Tibial artery (tissue), 4 donors: Measurements from ENCODE around the gene MASTL.

Experiments
- DNase-seq, 2 donors: peaks; one replicate each; pipeline ENCODE4 v3.0.0-alpha.2; 2019
- H3K27ac ChIP-seq, 2 donors: fragments of 200-600 bp; sonication (generic) in 1 of 2; 1 replicate in 1 of 2; 2 replicates in 1 of 2; pipeline ENCODE4 v1.5.1; 2018 to 2019; ENCODE audit warnings: mild to moderate bottlenecking in 1 of 2
- H3K27me3 ChIP-seq, 2 donors: fragments of 200-600 bp; sonication (generic) in 1 of 2; one replicate each; pipeline versions ENCODE4 v1.5.1 to v1.6.0; 2016 to 2019
- H3K36me3 ChIP-seq, 3 donors: fragments of 200-600 bp; sonication (generic) in 2 of 3; one replicate each; pipeline ENCODE4 v1.5.1; 2016 to 2019; ENCODE audit warnings: mild to moderate bottlenecking in 2 of 3
- H3K4me1 ChIP-seq, 4 donors: fragments of 200-600 bp; sonication (generic) in 2 of 4; 1 replicate in 3 of 4; 2 replicates in 1 of 4; pipeline ENCODE4 v1.5.1; 2016 to 2019
- H3K4me3 ChIP-seq, 2 donors: fragments of 200-600 bp; sonication (generic) in 1 of 2; 1 replicate in 1 of 2; 2 replicates in 1 of 2; pipeline ENCODE4 v1.5.1; 2018 to 2019; ENCODE audit warnings: mild to moderate bottlenecking in 2 of 2
- H3K9me3 ChIP-seq, 3 donors: fragments of 200-600 bp; sonication (generic) in 1 of 3; one replicate each; pipeline ENCODE4 v1.5.1; 2016 to 2019
- CTCF ChIP-seq, 2 experiments: fragments of 200-600 bp in 1 of 2; fragments of 450-650 bp in 1 of 2; IDR thresholded peaks; one replicate each; pipeline ENCODE4 v1.5.1; 2017 to 2019; ENCODE audit warnings: antibody characterized with exemption in 2 of 2, mild to moderate bottlenecking in 1 of 2, moderate library complexity in 1 of 2
- intact Hi-C: fragments of 100-400 bp; cut with DNase I; formaldehyde crosslinking; loops from one replicate; pipeline ENCODE4 v1.15.0; 2023; ENCODE audit warnings: low total_unique reads

The MASTL gene

GRCh38 chr10:27207350-27207749 lies 52.2 kb downstream of the MASTL start:
- Histone ChIP-seq H3K9me3 (no peaks in the 10 kb centered on the region), H3K4me1 (no peaks in the 10 kb centered on the region), H3K36me3 (peaks cover 68 to 98% (median 93%) of the 10 kb centered on the region in 3 donors), H3K27ac (no peak overlapping the region), H3K4me3 (no peak overlapping the region), H3K27me3 (no peaks in the 10 kb centered on the region)
- no peak for TF ChIP-seq CTCF (IDR thresholded peaks at IDR 0.05)
- intact Hi-C loops = no loop called here
- no peak for DNase-seq

GRCh38 chr10:27223964-27224363 lies 68.8 kb downstream of the MASTL start:
- peaks cover 23 to 60% (median 39%) of the 10 kb centered on the region in 3 donors for H3K36me3 ChIP-seq

GRCh38 chr10:27225011-27225590 lies 69.9 kb downstream of the MASTL start:
- TF ChIP-seq CTCF (IDR thresholded peaks at IDR 0.05) = no peak
- intact Hi-C loops = loop anchor here (5.0 kb wide), 1 partner anchor 132 kb away; no protein-coding TSS in a partner anchor

More at GRCh38 chr10:27223964-27224363, 68.8 kb downstream of the MASTL start:
- TF ChIP-seq CTCF (IDR thresholded peaks at IDR 0.05) = peak; percentile 29 to 53
- no peaks in the 10 kb centered on the region for H3K4me1 ChIP-seq
- no peak overlapping the region for H3K27ac ChIP-seq
- intact Hi-C loops = no loop called here
- peak in 1 of 2 donors; percentile 34 for DNase-seq
- no peak overlapping the region for H3K4me3 ChIP-seq
- no peaks in the 10 kb centered on the region for H3K27me3 ChIP-seq
- H3K9me3 ChIP-seq = no peaks in the 10 kb centered on the region

GRCh38 chr10:27225642-27226257 lies 70.6 kb downstream of the MASTL start:
- H3K4me3 ChIP-seq = no peak overlapping the region
- H3K27me3 ChIP-seq = no peaks in the 10 kb centered on the region
- DNase-seq = no peak
- intact Hi-C loops = loop anchor here (5.0 kb wide), 1 partner anchor 132 kb away; no protein-coding TSS in a partner anchor
- H3K27ac ChIP-seq = no peak overlapping the region
- no peak for TF ChIP-seq CTCF (IDR thresholded peaks at IDR 0.05)
- H3K4me1 ChIP-seq = no peaks in the 10 kb centered on the region
- H3K36me3 ChIP-seq = peaks cover 12 to 43% (median 30%) of the 10 kb centered on the region in 3 donors
- no peaks in the 10 kb centered on the region for H3K9me3 ChIP-seq

More at GRCh38 chr10:27225011-27225590, 69.9 kb downstream of the MASTL start:
- no peaks in the 10 kb centered on the region for H3K27me3 ChIP-seq
- H3K27ac ChIP-seq = no peak overlapping the region
- no peak for DNase-seq
- H3K9me3 ChIP-seq = no peaks in the 10 kb centered on the region
- no peaks in the 10 kb centered on the region for H3K4me1 ChIP-seq
- H3K4me3 ChIP-seq = no peak overlapping the region
- H3K36me3 ChIP-seq = peaks cover 16 to 48% (median 29%) of the 10 kb centered on the region in 3 donors

GRCh38 chr10:27230022-27230421 lies 74.9 kb downstream of the MASTL start:
- intact Hi-C loops = no loop called here
- Histone ChIP-seq H3K4me3 (no peak overlapping the region), H3K9me3 (no peaks in the 10 kb centered on the region)

More at GRCh38 chr10:27230022-27230421, 74.9 kb downstream of the MASTL start:
- no peaks in the 10 kb centered on the region for H3K27me3 ChIP-seq
- H3K27ac ChIP-seq = no peak overlapping the region
- peaks cover 8 to 39% (median 21%) of the 10 kb centered on the region in 3 donors for H3K36me3 ChIP-seq
- no peaks in the 10 kb centered on the region for H3K4me1 ChIP-seq
- DNase-seq = no peak
- TF ChIP-seq CTCF (IDR thresholded peaks at IDR 0.05) = no peak
